GM04503 (cell line): ENCODE data around the gene C6orf89.
"Not testable (repeated sequence)": the region's sequence is repeated elsewhere in the genome, so short reads cannot be mapped to it uniquely, and the experiment has no call there.

Source experiments
- DNase-seq: peaks from one replicate; pipeline ENCODE4 v3.0.0-alpha.2; 2012; ENCODE audit warnings: low read depth

C6orf89 gene

DNA sequence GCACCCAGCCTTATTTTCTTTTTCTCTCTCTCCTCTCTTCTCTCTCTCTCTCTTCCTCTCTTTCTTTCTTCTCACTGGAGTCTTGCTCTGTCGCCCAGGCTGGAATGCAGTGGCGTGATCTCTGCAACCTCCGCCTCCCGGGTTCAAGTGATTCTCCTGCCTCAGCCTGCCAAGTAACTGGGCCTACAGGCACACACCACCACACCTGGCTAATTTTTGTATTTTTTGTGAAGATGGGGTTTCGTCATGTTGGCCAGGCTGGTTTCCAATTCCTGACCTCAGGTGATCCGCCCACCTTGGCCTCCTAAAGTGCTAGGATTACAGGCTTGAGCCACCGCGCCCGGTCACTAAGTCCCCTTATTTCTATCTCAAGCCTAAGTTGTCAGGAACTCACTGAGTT, 63.3 kb downstream of the C6orf89 start:
- DNase-seq, result not testable (repeated sequence)

- no peak for DNase-seq
Observed at GRCh38 chr6:36949636-36950035, 63.9 kb downstream of the C6orf89 start.

DNA sequence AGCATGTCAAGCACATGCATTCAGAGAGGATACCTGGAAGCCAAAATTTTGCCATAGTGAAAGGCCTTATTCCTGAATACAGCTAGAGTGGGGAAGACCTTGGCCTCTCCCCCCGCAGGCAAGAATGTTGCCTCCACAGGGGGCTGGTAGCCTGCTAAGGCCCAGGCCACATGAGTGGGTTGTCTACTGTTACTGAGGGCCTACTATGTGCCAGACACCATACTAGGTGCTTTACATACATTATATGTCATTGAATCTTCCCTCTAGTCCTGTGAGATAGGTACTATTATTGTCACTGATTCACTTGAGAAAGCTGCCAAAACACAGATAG, 68.1 kb downstream of the C6orf89 start:
- no peak for DNase-seq

GRCh38 chr6:36954262-36954931, 68.6 kb downstream of the C6orf89 start, which contains the start of gene PI16:
TSS of gene PI16 (plus strand) at chr6:36954738. CDS start at chr6:36954761, 23 bp downstream.
- no peak for DNase-seq

DNA sequence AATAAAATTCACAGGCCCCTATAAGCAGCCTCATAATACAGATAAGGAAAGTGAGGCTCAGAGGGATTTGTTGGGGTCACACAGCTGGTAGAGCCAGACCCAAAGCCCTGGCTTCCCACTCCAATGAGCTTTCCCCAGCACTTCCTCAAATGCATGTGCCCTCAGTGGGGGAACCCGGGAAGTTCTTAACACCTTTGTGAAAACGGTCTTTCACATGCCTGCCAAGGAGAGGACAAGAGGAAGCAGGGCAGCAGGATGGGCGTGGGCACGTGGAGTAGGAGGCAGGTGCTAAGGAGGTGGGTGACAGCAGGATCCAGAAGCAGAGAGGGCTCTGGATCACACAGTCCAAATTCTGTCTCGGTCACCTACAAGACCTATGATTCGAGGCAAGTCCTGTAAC, 69.4 kb downstream of the C6orf89 start:
- no peak for DNase-seq

- DNase-seq, result no peak
Observed at GRCh38 chr6:36955671-36956445, 70.1 kb downstream of the C6orf89 start.

- DNase-seq, result no peak
Observed at GRCh38 chr6:36956446-36956820, 70.7 kb downstream of the C6orf89 start.

- DNase-seq, result no peak
Observed at GRCh38 chr6:36957773-36958271, 72.1 kb downstream of the C6orf89 start.

GRCh38 chr6:36958775-36959554, 73.2 kb downstream of the C6orf89 start:
- DNase-seq, result no peak

- no peak for DNase-seq
Observed at GRCh38 chr6:36959555-36960250, 74.0 kb downstream of the C6orf89 start.

DNA sequence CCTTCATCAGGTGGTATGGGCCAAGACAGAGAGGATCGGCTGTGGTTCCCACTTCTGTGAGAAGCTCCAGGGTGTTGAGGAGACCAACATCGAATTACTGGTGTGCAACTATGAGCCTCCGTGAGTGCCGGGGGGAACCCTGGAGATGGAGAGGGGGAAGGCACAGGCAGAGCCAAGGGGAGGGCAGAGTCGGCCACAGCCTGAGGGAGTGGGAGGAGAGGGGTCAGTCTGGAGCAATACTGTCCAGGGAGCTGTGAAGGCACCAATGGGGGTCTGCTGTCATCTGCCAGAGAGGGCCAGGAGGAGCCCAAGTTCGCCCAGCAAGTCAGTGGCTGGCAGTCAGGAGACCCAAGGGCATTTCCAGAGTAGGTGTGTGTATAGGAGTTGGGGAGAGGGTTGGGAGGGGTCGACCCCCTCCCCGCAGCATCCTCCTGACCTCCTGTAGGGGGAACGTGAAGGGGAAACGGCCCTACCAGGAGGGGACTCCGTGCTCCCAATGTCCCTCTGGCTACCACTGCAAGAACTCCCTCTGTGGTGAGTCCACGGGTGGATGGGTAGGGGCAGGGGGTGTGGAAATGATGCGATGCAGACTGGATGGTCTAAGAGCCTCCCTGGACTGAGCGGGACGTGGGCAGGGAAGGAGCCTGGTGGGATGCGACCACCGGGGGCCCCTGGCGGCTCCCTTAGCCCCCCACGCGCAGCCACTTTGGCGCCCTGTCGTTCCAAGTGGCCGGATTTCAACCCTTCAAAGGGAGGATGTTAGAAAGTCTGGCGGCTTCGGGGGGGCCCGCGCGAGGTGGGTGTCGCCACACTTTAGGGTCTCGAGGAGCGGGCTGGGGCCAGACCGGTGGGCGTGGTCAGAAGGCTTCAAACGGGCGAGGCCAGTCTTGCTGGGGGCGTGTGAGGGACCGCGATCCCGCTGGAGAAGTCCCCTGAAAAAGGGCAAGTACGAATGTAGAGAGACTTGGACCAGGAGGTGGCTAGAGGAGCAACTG, 76.0 kb downstream of the C6orf89 start:
- no peak for DNase-seq

DNA sequence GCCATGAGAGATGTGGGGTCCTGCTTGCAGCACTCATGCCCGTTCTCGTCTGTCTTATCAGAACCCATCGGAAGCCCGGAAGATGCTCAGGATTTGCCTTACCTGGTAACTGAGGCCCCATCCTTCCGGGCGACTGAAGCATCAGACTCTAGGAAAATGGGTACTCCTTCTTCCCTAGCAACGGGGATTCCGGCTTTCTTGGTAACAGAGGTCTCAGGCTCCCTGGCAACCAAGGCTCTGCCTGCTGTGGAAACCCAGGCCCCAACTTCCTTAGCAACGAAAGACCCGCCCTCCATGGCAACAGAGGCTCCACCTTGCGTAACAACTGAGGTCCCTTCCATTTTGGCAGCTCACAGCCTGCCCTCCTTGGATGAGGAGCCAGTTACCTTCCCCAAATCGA, 77.1 kb downstream of the C6orf89 start:
- DNase-seq, result no peak

GRCh38 chr6:36963451-36964290, 77.9 kb downstream of the C6orf89 start:
- DNase-seq, result no peak

DNA sequence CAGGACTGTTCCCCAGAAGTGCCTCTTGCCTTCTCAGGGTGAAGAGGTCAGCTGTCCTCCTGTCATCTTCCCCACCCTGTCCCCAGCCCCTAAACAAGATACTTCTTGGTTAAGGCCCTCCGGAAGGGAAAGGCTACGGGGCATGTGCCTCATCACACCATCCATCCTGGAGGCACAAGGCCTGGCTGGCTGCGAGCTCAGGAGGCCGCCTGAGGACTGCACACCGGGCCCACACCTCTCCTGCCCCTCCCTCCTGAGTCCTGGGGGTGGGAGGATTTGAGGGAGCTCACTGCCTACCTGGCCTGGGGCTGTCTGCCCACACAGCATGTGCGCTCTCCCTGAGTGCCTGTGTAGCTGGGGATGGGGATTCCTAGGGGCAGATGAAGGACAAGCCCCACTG, 78.6 kb downstream of the C6orf89 start:
- DNase-seq, result no peak

- DNase-seq, result no peak
Observed at GRCh38 chr6:36964908-36965307, 79.2 kb downstream of the C6orf89 start.

DNA sequence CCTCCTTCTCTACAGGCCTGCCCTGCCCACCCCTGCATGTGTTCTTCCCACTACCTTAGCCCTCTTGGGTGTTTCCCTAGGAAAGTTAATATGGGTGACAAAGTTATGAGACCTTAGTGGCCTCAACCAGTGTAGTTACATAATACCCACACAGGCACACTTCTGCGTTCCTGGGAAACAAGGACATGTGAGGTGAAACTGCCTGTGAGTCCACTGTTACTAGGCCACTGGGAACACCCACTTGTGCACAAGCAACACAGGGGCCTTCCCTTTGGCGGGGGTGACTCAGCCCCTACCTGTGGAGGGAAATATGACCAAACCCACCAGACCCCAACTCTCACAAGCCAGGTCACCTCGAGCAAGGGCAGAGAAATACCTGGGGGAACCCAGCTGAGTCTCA, 81.5 kb downstream of the C6orf89 start:
- DNase-seq, result no peak

- no peak for DNase-seq
Observed at GRCh38 chr6:36967757-36968156, 82.0 kb downstream of the C6orf89 start.

DNA sequence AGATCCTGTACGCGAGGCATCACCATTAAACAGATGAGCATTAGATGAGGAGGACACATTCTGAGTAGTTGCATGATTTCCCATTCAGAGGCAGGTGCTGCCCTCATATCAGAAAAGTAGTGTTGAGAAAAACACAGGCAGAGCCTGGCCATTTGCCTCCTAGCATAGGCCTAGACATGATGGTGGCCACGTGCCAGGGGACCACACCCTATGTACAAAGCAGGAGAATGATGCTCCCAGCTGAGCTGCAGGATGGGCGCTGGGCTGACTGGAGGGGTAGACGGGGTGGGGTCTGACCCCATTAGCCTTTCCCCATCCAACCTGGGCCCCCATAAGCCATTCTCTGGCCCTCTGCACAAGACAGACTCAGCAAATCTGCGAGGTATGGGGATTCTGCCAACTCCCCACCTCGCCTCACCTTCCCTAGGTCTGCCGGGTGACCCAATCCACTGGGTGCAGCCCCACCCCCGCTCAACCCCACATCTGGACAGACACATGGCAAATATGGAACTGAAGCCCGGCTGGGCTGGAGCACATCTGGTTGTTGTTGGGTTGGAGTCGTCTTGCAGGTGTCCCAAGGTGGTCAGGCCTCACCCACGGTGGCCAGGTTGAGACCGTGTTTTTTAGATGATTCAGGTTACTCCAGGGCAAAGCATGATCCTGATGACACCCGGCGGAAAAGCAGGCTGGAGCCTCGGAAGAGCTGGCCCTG, 82.7 kb downstream of the C6orf89 start:
- no peak for DNase-seq

DNA sequence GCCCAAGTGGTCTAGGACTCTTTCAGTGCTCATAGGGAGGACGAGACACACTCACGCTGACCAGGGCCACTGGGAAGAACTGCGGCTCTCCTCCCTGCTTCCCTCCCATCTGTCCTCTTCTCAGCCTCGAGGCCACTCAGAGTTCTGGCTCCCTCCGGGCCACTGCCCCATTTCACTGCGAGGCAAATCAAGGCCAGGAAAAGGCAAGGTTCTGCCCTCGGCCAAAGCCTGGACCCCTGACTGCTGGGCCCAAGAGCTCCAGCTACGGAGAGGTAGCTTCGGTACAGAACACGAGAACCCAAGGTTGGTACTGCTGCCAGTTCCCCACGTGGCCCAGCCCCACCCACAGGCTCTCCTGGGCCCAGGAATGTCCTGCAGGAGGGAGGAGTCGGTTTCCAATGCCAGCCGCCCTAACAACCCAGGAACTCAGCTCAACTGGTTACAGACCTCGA, 83.5 kb downstream of the C6orf89 start:
- no peak for DNase-seq
